ENCODE results near the gene LCNL1. TPM values are rescaled to one million over a fixed set of nuclear protein-coding genes. Genes with fewer than 3 reads are reported as not detected.

LCNL1 gene
- total and polyA plus RNA-seq, 2 of the 13 experiments (the other 11 are each of a cell fraction or from before 2014, with no cell fraction given), result not detected

DNA sequence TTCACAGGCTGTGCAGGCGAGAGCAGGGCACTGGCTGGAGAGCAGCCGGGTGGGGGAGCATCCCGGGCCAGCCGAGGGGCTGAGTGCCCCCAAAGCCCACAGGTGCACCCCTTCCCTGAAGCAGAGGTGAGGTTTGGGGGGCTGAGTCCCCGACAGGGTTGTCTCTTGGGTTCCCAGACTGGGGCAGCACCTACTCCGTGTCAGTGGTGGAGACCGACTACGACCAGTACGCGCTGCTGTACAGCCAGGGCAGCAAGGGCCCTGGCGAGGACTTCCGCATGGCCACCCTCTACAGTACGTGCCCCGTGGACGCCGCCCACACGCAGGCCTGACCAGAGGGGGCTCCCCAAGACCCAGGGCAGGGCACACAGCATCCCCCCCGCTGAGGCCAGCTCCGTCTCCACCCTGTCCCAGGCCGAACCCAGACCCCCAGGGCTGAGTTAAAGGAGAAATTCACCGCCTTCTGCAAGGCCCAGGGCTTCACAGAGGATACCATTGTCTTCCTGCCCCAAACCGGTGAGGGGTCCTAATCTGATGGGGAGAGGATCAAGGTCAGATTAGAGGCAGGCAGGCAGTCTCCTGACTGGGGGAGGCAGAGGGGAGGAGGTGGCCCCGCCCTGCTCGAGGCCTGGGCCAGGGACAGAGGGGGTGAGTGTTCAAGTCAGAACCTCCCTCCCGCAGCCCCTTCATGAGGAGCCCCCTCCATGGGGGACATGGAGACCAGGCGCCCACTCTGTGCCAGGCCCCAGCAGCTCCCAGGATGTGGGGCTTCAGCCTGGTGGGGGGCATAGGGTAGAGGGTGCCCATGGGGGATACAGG, 2.8 kb upstream of the LCNL1 start (continued):
- TF ChIP-seq, protein P1, sequence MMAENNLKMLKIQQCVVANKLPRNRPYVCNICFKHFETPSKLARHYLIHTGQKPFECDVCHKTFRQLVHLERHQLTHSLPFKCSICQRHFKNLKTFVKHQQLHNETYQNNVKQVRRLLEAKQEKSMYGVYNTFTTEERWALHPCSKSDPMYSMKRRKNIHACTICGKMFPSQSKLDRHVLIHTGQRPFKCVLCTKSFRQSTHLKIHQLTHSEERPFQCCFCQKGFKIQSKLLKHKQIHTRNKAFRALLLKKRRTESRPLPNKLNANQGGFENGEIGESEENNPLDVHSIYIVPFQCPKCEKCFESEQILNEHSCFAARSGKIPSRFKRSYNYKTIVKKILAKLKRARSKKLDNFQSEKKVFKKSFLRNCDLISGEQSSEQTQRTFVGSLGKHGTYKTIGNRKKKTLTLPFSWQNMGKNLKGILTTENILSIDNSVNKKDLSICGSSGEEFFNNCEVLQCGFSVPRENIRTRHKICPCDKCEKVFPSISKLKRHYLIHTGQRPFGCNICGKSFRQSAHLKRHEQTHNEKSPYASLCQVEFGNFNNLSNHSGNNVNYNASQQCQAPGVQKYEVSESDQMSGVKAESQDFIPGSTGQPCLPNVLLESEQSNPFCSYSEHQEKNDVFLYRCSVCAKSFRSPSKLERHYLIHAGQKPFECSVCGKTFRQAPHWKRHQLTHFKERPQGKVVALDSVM (CRISPR knock-in tag; IDR thresholded peaks at IDR 0.05), result no peak
- TF ChIP-seq NFIC (IDR thresholded peaks at IDR 0.05; ENCODE audit: low read length) (no peak), KDM4B (CRISPR knock-in tag; IDR thresholded peaks at IDR 0.05) (no peak), ZNF678 (CRISPR knock-in tag; IDR thresholded peaks at IDR 0.05) (no peak)

DNA sequence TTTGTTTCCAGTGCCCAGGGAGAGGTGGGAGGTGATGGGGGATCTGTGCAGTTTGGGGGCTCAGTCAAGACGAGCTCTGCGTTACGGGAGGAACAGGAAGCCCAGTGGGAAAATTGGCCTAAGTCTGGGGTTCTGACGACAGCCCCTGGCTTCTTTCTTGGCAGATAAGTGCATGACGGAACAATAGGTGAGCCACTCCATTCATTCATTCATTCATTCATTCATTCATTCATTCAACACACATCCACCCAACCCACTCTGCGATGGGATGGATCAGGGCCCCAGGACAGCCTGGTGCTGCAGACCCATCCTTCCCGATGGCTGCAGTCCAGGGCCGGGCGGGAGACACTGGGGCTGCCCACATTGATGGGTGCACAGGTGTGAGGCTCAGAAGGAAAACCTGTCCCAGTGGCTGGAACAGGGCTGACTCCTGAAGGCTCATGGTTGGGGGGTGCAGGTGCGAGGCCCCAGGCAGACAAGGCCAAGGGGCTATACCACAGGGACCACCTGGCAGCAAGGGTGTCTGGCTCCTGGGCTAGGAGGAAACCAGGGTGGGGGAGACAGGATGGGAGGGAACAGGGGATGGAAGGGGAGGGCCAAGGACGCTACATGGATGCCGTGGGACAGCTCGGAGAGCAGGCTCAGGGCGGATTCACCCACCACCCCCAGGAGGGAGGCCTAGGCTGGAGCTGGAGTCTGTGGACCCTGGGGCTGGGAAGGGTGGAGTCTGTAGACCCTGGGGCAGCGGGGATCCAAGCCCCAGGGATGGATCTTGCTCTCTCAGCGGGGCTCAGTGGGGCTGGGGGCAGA, 1.9 kb upstream of the LCNL1 start:
- Histone ChIP-seq H3K9me3 (ENCODE audit: low read length) (no peaks in the 10 kb centered on the region), H3K4me3 (replicated peaks in 1 of 3; ENCODE audit: insufficient read depth in 1 of 3, low read depth in 2 of 3, low read length in 3 of 3) (no peak overlapping the region; a peak in 1 of 6 replicates), H3K4me2 (ENCODE audit: low read depth, low read length) (no peak overlapping the region; the same call in 1 of the 2 replicates), H3K79me2 (ENCODE audit: insufficient read depth, low read length) (no peaks in the 10 kb centered on the region), H3K9ac (ENCODE audit: insufficient read depth, low read depth, low read length) (no peak overlapping the region), H3K4me1 (ENCODE audit: insufficient read depth, low read length) (peaks cover 39% of the 10 kb centered on the region), H4K20me1 (ENCODE audit: insufficient read depth, low read length) (no peaks in the 10 kb centered on the region), H3K27ac (ENCODE audit: extremely low read length, insufficient read depth, low read length) (no peak overlapping the region), H3K27me3 (ENCODE audit: control insufficient read depth in 1 of 2, insufficient read depth in 2 of 2, low read length in 2 of 2) (peaks cover 6 to 55% of the 10 kb centered on the region in 2 experiments; a peak in 4 of 5 replicates), H2AFZ (ENCODE audit: low read length) (no peak overlapping the region), H3K36me3 (replicated peaks in 1 of 2; ENCODE audit: control insufficient read depth in 1 of 2, insufficient read depth in 2 of 2, low read length in 2 of 2) (no peaks in the 10 kb centered on the region)
- FAIRE-seq (no peak), DNase-seq (ENCODE audit: low spot score) (no peak), ATAC-seq (no peak)
- POLR2A ChIA-PET, result no interaction called here
- TF ChIP-seq, protein P2, sequence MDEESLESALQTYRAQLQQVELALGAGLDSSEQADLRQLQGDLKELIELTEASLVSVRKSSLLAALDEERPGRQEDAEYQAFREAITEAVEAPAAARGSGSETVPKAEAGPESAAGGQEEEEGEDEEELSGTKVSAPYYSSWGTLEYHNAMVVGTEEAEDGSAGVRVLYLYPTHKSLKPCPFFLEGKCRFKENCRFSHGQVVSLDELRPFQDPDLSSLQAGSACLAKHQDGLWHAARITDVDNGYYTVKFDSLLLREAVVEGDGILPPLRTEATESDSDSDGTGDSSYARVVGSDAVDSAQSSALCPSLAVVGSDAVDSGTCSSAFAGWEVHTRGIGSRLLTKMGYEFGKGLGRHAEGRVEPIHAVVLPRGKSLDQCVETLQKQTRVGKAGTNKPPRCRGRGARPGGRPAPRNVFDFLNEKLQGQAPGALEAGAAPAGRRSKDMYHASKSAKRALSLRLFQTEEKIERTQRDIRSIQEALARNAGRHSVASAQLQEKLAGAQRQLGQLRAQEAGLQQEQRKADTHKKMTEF (CRISPR knock-in tag; IDR thresholded peaks at IDR 0.05), result no peak
- peak; percentile 59; the same call in 1 of the 2 replicates for TF ChIP-seq ZNF24 (IDR thresholded peaks at IDR 0.05)
- WGBS (ENCODE audit: low lambda C conversion rate), result 48% methylated on average over 13 of the region's 16 CpGs
- CTCF ChIA-PET (ENCODE audit: low intra/inter-chr PET ratio, low total read pairs), result no interaction called here
- intact Hi-C loops (cut with micrococcal nuclease; ENCODE audit: unreplicated experiment) (no loop called here), in situ Hi-C loops (cut with HindIII; ENCODE audit: extremely low pct_ligation_motif_present, low pct_unique_long_range_greater_than_20kb) (no loop called here)
- no TSS peak for BruUV-seq (replicated peaks)
